NCI-H748 treated with DMSO at 0.1 percent for 48 hours (cell line): Measurements from ENCODE around the gene CHSY1.

ENCODE experiments used
- DNase-seq: peaks from one replicate; lab custom pipeline; 2025; lab: John Stamatoyannopoulos, UW

Gene CHSY1

GRCh38 chr15:101150723-101151040 lies 101.2 kb downstream of the CHSY1 start:
- no peak for DNase-seq

DNA sequence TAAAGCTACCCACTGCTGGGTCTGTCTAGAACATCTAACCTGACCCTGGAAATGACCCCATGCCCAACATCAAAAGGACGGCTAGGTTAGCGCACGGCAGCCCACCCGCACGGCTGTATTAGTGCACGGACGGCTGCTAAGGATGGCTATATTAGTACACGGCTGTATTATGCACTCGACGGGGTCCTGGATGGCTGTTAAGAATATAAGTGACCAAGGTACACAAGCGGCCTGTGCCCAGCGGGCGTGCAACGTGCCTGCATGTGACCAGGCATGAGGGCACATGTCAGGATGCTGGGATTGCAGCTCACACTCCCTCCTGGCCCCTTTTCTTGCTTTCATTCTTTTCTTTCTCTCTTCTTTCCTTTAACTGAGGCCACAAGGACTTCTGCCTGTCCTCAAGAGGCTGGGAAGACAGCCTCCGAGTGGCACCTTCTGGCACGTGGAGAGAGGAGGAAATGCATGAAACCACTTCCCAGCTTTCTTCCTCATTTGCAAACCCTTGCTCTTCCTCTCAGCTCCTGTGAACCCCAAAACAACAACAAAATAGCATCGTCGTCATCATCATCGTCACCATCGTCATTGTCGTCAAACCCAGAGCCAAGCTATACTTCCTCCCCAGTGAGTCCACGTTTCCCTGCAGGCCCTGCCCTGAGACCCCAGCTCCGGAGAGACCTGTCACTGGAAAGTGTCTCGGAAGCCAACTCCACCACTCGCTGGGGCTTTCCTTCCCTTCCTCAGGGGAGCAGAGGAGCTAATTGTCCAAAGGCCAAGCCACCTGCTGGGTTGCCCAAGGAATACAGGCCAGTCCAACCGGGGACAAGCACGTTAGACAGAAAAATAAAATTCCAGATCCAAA lies 101.8 kb downstream of the CHSY1 start:
- DNase-seq: no peak

DNA sequence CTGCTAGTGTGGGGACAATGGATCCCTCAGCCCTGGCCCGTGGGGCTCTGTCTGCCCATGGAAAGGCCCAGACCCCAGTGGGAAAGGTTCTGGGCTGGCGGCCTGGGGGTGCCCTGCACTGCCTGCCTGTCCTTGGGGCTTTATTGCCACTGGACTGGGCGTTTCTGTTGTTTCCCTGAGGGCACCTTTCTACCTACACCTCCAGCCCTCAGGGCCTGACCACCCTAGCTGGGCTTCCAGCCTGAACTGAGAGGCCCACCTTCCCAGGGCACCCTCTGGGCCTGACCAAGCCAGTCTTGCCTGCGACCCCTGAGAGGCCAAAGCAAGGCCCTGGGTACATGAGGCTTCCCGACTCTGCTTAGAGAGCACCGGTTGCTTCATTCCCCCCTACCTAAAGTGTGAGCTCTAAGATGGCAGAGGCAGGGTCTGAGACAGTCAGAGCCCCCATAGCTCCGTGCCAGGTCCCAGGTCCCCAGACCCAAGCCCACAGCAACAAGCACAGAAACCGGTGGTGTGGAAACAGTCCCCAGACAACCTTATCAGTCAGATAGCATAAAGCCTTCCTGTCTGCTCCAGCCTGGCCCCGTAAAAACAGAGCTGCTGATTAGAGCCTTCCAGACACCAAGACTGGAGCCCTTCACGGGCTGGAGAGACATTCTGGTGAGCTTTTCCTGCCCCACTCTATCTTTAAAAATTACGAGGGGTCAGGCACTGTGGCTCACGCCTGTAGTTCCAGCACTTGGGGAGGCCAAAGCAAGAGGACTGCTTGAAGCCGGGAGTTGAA lies 102.8 kb downstream of the CHSY1 start:
- no peak for DNase-seq

DNA sequence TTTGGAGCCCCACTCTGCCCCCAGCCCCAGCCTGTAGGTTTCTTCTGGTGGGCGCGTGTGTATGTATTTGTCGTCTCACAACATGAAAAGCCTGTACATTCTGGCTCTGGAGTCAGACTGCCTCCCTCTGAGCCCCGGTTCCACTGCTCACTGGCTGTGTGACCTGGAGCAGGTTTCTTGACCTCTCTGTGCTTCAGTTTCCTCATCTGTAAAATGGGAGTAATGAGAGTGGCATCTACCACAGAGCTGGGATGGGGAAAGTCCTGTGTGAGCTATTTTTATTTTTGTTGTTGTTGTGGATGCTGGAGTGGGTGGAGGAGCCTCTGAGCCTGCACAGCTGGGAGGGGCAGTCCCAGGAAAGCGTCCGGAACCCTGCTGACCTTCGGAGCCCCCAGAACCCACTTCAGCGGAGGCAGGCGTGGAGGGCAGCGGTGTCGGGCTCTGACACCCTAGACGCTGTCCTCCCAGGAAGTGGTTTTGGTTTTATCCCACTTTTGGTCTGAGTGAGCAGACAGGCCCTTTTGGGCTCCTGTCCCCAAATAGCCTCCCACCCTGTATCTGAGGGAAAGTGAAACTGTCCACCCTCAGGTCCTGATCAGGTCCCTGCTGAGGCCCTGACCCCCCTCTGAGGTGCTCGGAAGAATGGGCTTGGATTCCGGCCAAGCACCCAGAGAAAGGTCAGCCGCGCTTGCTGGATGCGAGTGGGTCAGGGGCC lies 103.5 kb downstream of the CHSY1 start:
- DNase-seq: no peak

- DNase-seq: no peak
Observed at GRCh38 chr15:101147181-101147580, 104.7 kb downstream of the CHSY1 start.

DNA sequence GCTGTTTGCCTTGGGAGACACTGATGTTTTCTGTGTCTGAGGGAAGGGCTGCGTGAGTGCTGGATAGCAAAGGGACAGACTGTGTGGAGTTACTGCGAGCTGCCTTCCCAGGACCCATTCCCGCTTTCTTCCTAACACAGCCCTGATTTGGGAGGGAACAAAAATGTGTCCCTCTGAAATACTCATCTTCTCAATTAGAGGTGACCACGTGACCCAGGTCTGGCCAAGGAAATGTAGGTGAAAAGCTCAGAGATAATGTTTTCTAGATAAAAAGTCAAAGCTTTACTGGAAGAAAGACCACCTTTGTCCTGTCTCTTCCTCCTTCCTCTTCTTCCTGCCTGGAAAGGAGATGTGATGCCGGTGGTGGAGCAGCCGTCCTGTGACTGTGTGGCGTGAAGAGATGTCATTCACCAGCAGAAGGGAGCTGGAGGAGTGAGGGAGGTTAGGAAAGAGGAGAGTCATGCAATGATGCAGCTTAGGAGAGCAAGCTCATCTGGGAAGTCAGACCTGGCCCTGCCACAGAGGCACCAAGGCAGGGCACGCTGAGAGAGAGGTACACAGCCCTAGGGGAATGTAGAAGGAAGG lies 105.6 kb downstream of the CHSY1 start:
- no peak for DNase-seq

DNA sequence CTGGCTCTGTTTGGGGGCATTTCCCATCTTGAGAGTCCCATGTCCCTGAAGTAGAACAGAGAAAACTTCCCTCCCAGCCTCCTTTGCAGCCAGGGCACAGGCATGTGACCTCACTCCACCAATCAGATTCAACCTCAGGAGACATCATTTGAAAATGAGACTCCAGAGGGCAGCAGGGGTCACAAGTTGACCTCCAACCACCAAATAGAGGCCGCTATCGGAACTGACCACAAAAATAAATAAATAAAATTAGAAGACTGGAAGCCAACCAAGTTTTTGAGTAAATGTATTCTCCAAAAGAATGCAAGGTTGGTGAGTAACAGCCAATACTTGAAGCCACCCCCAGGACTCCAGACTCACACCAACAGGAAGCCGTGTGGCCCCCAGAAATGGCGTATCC lies 106.5 kb downstream of the CHSY1 start:
- no peak for DNase-seq

- DNase-seq: no peak
Observed at GRCh38 chr15:101143321-101143720, 108.5 kb downstream of the CHSY1 start.

GRCh38 chr15:101142711-101143110 lies 109.1 kb downstream of the CHSY1 start:
- DNase-seq: no peak

DNA sequence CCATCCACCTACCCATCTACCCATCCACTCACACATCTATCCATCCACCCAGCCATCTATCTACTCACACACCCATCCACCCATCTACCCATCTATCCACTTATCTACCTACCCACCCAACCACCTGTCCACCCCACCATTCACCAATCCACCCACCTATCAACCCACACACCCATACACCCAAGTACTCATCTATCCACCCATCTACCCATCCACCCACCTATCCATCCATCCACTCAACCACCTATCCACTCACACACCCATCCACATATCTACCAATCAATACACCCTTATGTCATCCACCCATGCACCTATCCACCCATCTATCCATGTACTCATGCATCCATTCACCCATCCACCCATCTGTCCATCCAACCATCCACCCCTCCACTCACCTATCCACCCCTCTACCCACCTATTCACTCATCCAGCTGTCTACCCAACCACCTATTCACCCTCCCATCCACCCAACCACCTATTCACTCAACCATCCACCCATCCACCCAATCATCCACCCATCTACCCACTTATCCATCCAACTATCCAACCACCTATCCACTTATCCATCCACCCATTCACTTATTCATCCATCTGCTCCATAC lies 109.8 kb downstream of the CHSY1 start:
- DNase-seq: no peak

- DNase-seq: no peak
Observed at GRCh38 chr15:101140697-101141065, 111.2 kb downstream of the CHSY1 start.

DNA sequence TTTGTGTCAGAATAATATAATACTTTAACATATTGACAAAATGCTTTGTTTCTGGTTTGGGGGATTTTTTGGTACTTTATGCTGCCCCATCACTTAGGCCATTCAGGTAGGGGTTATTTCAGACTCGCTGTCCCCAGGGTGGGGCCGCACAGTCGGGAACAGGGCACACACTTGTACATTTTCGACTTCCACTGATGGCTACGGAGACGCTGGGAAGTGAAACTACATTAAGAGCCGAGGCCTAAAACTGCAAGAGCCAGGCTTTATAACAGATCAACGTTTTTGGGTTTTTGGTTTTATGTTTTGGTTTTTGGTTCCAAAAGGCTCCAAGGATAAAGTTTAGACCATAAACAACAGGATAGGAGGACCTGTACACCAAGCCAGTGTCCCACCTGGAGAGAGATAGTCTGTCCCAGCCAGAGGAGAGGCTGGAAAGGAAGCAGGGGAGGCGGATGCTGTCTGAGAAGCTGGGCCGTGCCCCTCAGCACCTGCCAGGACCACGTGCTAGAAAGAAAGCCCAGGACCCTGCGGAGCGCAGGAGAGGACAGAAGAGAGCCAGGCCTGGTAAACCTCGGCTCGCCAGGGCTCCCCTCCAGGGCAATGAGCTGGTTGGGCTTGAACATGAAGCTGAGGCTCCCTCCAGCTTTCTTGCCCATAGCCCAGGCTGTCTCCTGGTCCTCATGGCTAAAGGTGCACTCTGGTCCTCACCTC lies 111.7 kb downstream of the CHSY1 start:
- DNase-seq: no peak

DNA sequence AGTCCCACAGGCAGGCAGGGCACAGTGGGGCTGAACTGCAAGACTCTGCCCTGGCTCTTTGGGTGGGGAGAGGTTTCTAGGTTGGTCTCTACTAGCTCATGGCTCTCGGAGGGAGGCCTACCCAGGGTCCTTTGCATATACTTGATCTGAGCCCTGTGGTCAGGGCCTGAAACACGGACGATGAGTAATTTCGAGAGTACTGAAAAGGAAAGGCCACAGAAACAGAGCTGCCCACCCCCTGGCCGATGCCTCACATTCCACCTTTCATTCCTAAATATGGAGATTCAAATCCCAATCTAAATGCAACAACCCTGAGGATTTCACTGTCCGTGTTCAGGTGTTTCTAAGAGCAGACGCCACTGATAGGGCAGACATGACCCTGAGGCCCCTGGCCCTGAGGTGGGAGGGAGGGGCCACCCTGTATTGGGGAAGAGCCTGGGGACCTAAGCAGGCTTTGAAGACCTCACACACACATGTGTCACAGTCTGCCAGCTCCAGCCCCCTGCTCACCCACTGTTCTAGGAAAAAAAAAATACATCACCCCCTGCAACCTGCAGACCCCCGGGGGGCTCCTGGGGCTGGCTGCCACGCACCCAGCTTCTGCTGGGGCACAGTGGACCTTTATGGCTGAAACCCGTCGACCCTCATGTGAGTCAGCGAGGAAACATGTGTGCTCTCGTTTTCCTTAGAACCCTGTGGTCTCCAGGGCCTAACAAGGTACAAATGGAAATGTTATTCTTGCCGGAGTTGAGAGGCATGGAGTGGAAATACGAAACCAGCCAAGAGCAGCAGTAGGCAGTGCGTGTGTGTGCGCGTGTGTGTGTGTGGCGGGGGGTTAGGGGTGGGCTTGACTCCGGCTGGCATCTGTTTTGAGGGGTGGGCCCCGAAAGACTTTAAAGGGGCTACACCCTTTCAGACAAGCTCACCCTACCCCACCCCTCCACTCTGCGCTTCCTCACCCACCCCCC lies 112.7 kb downstream of the CHSY1 start:
- DNase-seq: no peak

GRCh38 chr15:101138086-101138660 lies 113.7 kb downstream of the CHSY1 start:
- no peak for DNase-seq

DNA sequence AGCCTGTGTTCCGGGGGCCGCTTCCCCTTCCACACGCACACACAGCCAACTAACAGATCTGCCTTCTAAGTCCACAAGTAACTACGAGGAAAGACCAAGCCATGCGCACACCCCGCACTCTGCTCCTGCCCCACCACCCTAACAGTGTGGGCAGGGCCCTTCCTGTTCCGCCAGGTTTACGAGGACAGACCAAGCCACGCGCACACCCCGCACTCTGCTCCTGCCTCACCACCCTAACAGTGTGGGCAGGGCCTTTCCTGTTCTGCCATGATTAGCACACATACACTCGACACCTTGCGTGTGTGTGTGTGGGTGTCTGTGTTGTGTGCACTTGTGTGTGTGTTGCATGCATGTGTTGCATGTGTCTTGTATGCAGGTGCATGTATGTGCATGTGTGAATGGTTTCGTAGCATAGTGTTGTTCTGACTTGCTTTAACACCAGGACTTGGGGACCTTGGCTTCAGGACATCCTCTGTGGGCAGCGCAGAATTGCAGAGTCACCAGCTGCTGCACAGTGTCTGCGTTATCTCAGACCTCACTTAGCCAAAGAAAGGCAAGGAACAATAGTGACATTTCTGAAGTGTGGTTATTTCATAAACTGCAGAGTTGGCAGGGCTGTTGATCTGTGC lies 114.4 kb downstream of the CHSY1 start:
- no peak for DNase-seq

DNA sequence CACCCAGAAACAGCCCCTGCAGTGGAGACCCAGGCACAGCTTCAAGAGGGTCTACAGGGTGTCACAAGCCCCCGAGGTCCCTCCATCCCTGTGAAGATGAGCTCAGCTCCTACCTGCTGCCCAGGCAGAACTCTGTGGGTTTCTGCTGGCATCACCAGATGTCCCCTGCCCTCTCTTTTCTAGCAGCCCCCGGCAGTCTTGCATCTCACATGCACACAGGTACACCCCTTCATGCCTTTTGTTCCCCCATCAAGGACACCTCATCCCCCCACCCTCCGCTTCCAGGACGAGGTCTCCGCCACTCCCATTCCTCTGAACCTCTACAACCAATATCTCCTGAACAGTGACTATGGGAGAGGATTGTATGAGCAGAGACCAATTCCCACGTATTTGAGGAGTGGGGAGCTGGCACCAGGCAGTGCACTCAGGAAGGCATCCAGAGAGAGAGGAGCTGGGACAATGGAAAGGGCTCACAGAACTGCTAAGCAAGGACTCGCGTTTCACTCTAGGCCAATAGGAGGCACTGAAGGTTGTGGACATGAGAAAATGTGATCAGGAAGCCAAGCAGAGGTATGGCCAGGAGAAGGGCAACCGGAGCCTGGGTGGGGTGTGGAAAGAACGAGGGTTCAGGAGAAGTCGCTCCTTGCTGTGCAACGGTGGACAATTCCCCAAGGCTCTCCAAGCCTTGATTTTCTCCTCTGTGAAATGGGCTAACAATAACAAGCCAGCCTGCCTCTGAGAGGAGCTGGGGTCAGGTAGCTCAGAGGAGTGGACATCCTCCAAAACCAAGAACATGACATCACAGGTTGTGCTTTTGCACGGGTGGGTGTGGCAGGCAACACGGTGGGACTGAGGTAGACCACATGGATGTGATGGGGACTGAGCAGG lies 115.2 kb downstream of the CHSY1 start:
- no peak for DNase-seq

DNA sequence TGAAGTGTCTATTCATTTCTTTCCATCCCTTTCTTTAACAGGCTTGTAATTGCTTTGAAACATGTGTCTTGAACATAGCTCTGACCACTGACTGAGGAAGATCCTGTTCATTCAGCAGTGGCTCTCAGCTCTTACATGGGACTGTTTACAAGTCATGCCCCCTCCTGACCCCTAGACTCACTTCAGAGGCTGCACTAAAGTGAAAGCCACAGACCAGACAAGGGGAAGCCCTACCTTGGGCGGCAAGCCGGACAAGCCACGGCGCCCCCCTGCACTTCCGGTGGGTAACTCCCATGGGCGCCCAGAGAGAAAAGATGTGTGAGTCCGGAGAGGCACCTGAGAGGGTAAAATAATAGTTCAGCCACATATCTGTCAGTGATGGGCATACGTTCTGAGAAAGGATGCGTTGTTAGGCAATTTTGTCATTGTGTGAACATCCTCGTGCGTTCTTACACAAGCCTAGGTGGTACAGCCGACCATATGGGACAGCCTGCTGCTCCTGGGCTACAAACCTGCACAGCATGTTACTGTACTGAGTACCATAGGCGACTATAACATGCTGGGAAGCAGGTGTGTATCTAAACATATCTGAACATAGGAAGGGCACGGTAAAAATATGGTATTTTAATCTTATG lies 116.2 kb downstream of the CHSY1 start:
- no peak for DNase-seq

GRCh38 chr15:101134780-101135179 lies 117.1 kb downstream of the CHSY1 start:
- no peak for DNase-seq
